ENCODE data around the gene FMN2.
"Not testable (repeated sequence)": the region's sequence is repeated elsewhere in the genome, so short reads cannot be mapped to it uniquely, and the experiment has no call there.

FMN2 gene

GRCh38 chr1:240138867-240139266 is 47.2 kb downstream of the FMN2 start:
- no peak for DNase-seq (ENCODE audit: low read depth in 2 of 2)

GRCh38 chr1:240139511-240139910 is 47.8 kb downstream of the FMN2 start:
- no peak for DNase-seq (ENCODE audit: low read depth in 2 of 2)

GRCh38 chr1:240145120-240145519 is 53.4 kb downstream of the FMN2 start:
- DNase-seq (ENCODE audit: low read depth in 2 of 2) = no peak

GRCh38 chr1:240148333-240148732 is 56.6 kb downstream of the FMN2 start:
- no peak for DNase-seq (ENCODE audit: low read depth in 2 of 2)

GRCh38 chr1:240149484-240150094 is 57.9 kb downstream of the FMN2 start:
- DNase-seq (ENCODE audit: low read depth in 2 of 2) = no peak

- DNase-seq (ENCODE audit: low read depth in 2 of 2) = no peak
Observed at GRCh38 chr1:240151136-240151735, 59.6 kb downstream of the FMN2 start.

GRCh38 chr1:240152611-240153297 is 61.1 kb downstream of the FMN2 start:
- no peak for DNase-seq (ENCODE audit: low read depth in 2 of 2)

- no peak for DNase-seq (ENCODE audit: low read depth in 2 of 2)
Observed at GRCh38 chr1:240155605-240156004, 63.9 kb downstream of the FMN2 start.

GRCh38 chr1:240164742-240165141 is 73.1 kb downstream of the FMN2 start:
- DNase-seq (ENCODE audit: low read depth in 2 of 2) = no peak

GRCh38 chr1:240169188-240169587 is 77.5 kb downstream of the FMN2 start:
- DNase-seq (ENCODE audit: low read depth in 2 of 2) = no peak

GRCh38 chr1:240170266-240170665 is 78.6 kb downstream of the FMN2 start:
- DNase-seq (ENCODE audit: low read depth in 2 of 2) = no peak

- no peak for DNase-seq (ENCODE audit: low read depth in 2 of 2)
Observed at GRCh38 chr1:240170806-240171205, 79.1 kb downstream of the FMN2 start.

GRCh38 chr1:240171907-240172306 is 80.2 kb downstream of the FMN2 start:
- no peak for DNase-seq (ENCODE audit: low read depth in 2 of 2)

- no peak for DNase-seq (ENCODE audit: low read depth in 2 of 2)
Observed at GRCh38 chr1:240173836-240174235, 82.2 kb downstream of the FMN2 start.

- no peak for DNase-seq (ENCODE audit: low read depth in 2 of 2)
Observed at GRCh38 chr1:240174734-240175133, 83.1 kb downstream of the FMN2 start.

GRCh38 chr1:240178366-240178765 is 86.7 kb downstream of the FMN2 start:
- no peak for DNase-seq (ENCODE audit: low read depth in 2 of 2)

- not testable (repeated sequence) for DNase-seq (ENCODE audit: low read depth in 2 of 2)
Observed at GRCh38 chr1:240184682-240185081, 93.0 kb downstream of the FMN2 start.

GRCh38 chr1:240188139-240188538 is 96.5 kb downstream of the FMN2 start:
- DNase-seq (ENCODE audit: low read depth in 2 of 2) = no peak

GRCh38 chr1:240189386-240189989 is 97.8 kb downstream of the FMN2 start:
- no peak for DNase-seq (ENCODE audit: low read depth in 2 of 2)

- DNase-seq (ENCODE audit: low read depth in 2 of 2) = no peak
Observed at GRCh38 chr1:240190881-240191401, 99.3 kb downstream of the FMN2 start.

GRCh38 chr1:240192851-240193250 is 101.2 kb downstream of the FMN2 start:
- no peak for DNase-seq (ENCODE audit: low read depth in 2 of 2)

- no peak for DNase-seq (ENCODE audit: low read depth in 2 of 2)
Observed at GRCh38 chr1:240193679-240194078, 102.0 kb downstream of the FMN2 start.

GRCh38 chr1:240194120-240194519 is 102.4 kb downstream of the FMN2 start:
- DNase-seq (ENCODE audit: low read depth in 2 of 2) = no peak
